ENCODE data around the gene SRCIN1.
"Not testable (repeated sequence)": the region's sequence is repeated elsewhere in the genome, so short reads cannot be mapped to it uniquely, and the experiment has no call there.

Gene SRCIN1

DNA sequence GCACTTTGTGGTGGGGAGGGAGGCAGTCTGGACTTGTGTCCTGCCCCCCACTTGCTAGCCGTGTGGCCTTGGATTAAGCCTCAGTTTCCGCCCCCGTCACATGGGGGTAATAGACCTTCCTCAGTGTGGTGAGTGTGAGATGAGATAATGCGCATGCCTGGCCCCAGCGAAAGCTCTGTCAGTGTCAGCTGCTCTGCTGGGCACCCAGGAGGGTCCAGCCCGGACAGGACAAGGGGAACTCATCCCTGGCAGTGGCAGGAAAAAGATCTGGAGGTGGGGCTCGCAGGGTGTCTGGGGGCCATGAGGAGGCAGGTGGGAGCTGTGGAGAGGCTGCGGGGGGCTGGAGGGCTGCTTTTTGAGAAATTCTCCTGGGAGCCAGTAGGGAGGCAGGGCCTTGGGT lies 63.5 kb downstream of the SRCIN1 start:
- DNase-seq: no peak

DNA sequence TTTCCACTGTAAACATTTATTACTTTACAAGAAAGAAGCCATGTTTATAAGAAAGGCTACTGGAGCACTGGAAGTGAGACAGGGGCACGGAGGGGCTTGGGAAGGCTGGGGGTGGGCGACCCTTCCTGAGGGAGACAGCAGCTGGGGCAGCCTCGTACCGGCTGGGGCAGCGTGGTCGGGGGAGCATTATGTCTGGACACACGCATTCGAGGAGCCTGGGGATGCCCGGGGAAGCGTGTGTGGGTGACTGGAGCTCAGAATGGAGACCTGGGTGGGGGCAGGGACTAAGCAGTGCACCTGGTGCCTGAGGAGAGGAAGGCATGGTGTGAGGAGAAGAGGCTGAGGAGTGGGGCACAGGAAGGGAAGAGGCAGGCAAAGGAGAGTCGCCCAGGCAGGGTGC lies 64.5 kb downstream of the SRCIN1 start:
- no peak for DNase-seq

DNA sequence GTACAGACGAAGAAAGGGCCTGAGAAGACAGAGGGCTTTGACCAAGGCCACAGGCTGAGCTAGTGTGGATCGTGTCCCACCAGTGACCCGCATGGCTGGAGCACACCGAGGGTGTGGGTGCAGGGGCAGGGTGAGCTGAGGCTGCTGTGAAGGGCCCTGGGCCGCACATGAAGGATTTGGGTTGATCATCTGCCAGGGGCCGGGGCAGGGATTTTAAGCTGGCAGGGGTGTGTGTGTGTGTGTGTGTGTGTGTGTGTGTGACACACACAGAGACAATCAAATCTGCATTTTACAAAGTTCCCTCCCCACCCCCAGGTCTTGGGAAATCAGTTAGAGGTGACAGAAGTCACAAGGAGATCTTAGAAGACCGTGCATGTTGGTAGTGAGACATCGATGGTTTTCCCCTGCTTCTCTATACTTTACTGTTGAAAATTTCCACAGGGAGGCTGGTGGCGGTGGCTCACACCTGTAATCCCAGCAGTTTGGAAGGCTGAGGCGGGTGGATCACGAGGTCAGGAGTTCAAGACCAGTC lies 65.2 kb downstream of the SRCIN1 start:
- DNase-seq: no peak

DNA sequence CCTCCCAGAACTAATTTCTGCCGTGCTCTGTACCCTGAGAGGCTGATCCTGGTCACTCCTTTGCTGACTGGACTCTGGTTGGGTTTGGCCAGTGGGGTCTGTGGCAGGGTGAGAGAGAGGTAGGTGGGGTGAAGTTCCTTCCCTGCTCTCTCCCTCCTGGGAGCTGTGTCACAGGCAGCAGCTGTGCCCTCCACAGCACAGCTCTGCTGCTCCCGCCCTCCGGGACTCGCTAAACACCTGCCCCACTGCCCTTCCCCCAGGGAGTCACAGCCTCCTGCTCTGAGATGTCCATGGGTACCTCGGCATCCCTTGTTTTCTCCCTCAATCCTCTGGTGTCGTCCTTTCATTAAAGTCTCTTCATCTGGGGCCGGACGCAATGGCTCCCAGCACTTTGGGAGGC lies 66.4 kb downstream of the SRCIN1 start:
- no peak for DNase-seq

DNA sequence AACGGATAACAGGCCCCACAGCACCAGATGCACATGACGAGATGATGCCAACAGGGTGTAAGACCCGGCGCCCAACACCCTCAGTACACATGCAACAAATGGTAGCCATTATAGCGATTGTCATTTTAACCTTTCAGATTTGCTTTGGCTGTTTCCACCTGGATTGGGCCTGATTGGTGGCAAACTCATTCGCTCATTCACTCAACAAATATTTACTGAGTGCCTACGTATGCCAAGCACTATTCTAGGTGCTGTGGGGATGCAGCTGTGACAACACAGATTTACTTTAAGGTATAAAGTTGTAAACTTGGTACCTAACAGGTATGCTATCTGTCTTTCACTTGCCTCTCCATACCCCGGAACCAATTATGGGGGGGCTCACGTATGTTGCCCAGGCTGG lies 66.8 kb downstream of the SRCIN1 start:
- DNase-seq: no peak

DNA sequence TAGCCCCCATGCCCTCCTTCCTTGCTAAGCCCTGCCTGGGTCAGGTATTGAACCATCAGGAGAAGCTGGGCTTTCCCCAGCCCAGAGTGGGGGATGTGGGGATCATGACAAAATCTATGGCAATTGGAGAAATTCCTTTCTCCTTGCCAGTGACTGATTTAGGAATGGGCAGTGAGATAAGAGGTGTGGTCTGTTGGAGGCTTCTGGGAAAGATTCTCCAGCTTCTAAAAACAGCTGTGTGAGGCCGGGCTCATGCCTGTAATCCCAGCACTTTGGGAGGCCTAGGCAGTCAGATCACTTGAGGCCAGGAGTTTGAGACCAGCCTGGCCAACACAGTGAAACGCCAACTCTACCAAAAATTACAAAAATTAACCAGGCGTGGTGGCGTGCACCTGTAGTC lies 69.1 kb downstream of the SRCIN1 start:
- DNase-seq: no peak

DNA sequence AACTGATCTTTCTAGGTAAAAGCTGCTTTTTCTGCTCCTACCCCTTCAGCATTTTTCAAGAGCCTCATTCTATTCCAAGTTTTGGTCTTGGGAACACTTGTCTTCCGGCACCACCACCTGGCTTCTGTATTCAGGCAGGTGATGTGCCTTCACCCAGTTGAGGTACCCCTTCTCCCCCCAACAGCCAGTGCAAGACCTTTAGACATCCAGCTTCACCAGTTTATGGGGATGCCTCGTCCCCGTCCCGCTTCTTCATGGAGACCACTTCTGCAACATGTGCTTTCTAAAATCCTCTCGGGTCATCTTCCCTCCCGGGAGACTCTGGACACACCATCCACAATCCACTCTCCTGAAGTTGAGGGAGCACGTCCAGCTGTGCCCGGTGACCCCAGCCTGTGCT lies 69.9 kb downstream of the SRCIN1 start:
- DNase-seq: no peak

DNA sequence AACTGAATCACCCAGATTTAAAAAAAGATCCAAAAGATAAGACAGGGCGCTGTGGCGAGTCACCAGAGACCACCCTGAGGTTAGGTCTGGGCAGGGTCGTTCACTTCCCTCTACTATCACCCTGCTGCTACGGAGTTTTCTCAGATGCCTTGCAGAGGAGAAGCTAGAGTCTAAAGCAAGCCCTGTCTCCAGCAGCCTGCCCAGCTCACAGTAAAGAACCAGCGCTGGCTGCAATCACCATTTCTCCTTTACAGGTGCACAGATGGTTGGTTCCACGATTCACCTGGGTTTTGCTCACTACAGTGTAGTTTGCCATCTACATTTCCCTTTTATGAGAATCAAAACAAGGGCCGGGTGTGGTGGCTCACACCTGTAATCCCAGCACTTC lies 71.3 kb downstream of the SRCIN1 start:
- DNase-seq: no peak

DNA sequence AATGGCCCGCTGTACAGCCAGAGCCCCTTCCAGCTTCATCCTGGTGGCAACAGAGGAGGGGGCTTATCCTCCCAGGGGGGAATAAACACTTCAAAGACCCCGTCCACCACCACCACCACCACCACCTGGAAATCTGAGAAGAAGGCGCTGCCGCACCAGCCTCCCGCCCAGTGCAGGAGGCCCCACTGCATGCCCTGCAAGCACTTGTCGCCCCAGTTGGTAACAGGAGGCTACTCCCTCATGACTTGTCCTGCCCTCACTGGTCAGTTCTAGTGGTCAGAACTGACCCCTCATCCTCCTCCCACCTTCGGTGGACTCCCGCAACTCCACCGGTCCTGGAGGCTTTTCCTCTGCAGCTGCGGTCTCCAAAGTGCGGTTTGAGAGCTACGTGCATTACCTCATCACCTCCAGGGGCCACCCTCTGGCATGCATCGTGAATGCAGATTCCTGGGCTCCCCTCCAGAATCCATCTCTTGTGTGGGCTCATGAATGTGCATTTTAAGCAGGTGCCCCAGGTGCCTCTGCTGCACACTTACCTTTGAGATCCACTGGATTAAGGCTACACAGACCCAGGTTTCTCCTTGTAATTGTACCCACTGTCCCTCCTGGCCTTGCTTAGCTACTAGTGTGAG lies 71.8 kb downstream of the SRCIN1 start:
- DNase-seq: no peak

DNA sequence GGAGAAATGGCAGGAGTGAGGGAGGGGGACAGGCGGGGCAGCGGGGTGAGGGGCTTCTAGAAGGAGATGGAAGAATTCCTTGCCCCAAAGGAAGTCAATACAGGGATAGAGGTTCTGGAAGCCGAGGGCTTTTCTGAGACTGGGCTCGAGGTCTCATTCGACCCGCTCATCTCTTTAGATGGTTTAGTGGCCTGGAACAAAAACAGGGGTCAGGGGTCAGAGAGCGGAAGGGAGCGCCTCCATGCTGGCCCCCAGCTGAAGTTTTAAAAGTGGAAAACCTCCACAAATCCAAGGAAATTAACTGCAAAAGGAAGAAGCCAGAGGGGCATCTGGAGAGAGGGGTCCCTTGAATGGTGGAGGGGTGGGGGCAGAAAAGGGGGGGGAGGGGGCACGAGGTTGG lies 72.5 kb downstream of the SRCIN1 start:
- no peak for DNase-seq

DNA sequence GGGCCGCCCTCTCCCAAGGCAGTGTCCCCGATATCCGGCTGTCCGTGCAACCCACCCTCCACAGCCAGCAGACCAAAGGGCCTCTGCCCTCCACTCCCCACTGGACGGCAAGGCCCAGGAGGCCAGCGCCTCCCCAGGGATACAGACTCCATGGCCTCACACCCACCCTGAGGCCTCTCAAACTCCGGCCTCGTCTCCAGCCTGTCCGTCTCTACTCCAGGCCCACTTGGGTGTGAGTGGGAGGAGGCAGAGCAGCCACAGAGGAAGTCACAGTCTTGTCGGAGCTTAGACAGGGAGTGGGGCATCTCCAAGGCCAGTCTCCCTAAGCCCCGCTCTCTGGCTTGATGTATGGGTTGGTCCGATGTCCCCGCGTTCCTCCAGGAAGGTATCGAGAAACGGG lies 73.3 kb downstream of the SRCIN1 start:
- no peak for DNase-seq

DNA sequence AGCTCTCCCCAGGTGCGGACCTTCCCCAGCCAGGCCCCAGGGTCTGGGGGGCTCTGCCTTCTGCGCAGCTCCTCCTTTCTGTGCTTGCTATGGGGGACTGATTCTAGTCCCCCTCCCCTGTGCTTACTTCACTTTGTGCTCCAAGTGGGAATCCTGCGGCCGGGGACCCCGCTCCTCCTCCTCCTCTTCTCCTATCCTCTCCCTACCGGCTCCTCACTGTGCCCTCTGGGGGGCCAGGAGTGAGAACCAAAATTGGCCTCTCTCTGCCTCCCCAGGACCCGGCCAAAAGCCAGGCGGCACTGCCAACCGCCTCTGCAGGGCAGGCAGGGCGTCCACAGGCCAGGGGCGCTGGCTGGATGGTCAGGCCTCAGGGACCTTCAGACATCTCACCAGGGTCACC lies 74.0 kb downstream of the SRCIN1 start:
- DNase-seq: not testable (repeated sequence)

DNA sequence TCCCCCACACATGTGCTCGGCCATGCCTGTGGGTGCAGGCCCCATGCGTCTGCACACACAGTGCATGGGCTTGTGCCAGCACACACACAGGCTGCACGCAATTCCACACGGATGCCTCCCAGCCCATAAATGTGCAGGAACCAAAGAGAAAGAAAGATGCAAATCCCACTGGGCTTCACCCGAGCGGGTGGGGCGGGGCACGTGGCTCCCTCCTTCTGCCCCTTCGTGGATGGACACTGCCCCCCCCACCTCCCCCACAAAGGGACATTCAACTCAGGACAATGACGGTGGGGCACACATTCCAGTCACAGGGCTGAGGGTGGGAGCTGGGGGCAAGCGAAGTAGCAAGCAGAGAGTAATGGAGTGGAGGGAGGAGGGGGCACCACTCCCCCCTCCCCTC lies 74.9 kb downstream of the SRCIN1 start:
- DNase-seq: not testable (repeated sequence)

DNA sequence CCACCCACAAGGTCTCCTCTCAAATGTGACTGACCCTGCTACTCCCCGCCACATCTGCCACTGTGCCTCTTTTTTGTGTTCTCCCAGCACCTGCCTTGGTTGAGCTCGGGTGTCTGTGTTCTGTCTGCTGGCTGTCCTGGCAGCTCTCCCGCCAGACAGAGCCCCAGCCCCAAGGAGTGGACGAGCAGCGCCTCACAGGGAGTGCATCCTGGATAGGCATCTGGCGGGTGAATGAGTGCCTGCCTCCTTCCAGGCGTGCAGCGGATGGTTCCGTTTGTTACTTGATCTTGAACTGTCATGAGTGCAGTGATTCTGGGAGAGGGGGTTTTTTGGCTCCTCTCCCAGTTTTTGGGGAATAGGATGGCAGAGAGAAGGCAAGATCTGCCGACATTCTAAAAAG lies 77.6 kb downstream of the SRCIN1 start:
- not testable (repeated sequence) for DNase-seq

DNA sequence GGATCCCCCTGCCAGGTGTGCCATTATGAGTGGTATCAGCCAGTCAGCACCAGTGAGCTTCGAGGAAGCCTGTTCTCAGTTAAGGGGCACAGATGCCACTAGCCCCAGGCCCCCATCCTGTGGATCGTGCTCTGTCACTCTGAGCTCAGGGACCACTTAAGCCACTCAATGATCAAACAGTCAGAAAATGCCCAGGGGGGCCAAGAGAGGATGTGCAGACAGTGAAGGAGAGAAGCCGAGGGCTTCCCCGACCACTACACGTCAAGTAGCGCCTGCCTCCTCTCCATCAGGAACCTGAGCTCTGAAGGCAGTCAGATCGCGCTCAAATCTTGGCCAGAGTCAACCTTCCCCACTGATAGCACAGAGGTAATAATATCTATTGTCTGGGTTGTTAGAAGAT lies 79.2 kb downstream of the SRCIN1 start:
- not testable (repeated sequence) for DNase-seq

DNA sequence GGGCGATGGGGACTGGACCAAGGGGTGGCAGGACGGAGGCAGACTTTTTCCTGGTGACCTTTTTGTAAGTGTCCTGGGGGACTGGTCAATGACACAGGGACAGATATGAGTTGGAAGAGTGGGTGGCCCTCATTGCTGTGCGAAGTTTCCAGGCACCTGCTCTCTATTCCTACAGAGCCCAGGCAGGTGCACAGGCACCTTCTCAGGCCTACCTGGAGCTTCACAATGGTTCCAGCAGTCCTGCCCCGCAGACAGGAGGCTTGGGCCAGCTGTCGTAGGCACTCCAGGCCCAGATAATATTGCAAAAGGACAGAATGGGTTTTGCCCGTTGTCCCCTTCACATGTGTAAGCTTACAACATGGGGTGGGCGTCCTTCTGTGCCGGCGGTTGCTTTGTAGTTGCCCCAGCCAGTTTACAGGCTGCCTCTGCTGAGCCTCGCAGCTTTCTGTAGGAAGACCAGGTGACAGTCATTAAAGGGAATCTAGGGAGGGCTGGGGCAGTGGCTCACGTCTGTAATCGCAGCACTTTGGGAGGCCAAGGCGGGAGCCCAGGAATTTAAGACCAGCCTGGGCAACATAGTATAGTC lies 93.2 kb downstream of the SRCIN1 start:
- DNase-seq: no peak

DNA sequence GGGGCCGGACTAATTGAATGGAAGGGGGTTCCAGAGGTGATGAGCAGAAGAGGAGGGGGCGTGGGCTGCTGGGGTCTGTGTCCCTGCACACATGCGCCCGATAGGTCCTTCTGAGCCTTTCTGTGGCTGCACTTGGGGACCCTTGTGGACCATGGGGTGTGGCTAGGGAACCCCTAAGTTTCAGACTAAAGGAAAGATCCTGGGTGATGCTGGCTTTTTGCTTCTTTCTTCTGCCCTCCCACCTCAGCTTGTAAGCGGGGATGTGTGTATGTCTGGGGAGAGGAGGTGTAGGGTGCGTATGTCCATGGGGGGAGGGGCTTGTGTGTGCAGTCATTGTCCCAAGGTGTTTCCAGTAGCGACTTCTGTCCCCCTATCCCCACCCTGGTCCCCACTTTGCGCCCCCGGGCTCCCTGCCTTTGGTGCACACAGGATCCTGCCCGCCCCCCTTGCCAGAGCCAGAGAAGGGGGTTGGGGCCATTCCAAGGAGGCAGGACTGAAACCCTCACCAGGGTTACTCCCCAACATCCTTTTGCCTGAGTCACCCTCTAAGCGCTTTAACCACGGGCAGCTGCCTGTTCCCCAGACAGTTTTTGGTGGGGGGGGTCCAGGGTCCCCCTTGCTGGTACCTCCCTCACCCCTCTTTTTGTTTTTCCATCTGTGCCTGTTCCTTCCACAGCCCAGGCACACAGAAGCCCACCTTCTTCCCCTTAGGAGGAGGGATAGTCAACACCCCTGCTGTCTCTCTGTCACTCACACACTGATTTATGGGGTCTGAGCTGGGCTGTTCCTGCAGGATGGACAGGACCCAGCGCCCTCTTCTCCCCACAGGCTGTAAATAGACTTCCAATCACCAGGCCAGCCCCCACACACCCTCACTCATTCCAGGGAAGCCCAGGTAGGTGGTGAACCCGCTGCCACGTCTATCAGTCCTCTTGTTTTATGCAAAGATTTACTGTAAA lies 94.3 kb downstream of the SRCIN1 start:
- DNase-seq: no peak

DNA sequence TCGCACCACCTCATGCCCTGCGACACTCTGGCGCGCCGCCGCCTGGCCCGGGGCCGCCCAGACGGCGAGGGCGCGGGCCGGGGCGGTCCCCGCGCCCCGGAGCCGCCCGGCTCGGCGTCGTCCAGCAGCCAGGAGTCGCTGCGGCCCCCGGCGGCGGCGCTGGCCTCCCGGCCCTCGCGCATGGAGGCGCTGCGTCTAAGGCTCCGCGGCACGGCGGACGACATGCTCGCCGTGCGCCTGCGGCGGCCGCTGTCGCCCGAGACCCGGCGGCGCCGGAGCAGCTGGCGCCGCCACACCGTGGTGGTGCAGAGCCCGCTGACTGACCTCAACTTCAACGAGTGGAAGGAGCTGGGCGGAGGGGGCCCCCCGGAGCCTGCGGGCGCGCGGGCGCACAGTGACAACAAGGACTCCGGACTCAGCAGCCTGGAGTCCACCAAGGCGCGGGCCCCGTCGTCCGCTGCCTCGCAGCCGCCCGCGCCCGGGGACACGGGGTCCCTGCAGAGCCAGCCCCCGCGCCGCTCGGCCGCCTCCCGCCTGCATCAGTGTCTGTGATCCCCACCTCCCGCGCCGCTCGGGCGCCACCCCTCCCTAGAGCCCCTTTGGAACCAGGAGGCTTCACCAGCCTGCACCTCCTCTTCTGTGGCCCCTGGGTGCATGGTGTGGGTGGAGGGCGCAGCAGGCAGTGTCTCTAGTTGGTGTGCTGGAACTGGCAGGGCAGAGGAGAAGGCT lies 95.2 kb downstream of the SRCIN1 start:
- no peak for DNase-seq

DNA sequence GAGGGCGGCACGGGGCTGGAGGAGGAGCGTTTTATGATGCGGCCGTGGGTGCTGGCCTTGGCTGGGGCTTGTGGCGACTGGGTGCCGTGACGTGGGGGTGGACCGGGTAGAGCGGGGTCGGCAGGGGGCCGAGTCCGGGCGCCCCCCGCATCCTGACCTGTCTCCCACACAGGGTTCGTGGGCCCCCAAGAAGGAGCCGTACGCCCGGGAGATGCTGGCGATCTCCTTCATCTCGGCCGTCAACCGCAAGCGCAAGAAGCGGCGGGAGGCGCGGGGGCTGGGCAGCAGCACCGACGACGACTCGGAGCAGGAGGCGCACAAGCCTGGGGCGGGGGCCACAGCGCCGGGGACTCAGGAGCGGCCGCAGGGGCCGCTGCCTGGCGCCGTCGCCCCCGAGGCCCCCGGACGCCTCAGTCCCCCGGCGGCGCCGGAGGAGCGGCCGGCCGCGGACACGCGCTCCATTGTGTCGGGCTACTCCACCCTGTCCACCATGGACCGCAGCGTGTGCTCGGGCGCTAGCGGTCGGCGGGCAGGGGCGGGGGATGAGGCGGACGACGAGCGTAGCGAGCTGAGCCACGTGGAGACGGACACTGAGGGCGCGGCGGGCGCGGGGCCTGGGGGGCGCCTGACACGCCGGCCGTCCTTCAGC lies 95.9 kb downstream of the SRCIN1 start:
- no peak for DNase-seq

DNA sequence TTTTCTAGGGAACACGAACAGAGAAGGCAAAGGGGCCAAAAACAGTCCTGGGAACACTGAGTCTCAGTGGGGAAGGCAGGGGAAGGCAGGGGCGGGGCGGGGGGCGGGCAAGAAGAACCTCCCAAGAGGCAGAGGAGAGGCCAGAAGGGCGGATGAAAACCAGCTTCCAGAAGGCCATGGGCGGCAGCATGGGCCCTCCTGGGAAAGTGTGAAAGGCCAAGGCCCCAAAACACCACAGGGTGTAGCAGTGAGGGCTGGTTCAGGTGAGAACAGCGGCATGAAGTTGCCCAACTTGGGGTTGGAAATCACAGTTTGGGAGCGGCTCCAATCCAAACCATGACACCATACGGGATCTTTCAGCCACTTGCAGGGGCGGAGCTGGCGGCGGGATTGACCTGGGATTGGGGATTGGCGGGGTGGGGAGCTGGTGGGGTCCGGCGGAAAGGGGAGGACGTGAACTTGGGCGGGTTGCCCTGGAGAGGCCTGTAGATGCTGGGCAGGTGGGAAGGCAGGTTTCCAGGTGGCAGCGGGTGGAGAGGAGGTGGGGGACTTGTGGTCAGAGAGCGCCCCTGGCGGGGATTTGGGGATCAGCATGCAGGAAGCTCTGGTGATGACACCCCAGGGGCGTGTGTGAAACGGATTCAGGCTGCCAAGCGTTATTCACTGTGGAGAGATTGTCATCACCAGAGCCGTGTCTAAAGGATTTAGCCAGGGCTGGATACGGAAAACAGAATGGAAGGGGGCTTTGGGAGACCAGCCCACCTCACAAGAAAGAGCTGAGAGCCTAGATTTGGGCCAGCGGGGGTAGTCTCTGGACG lies 96.6 kb downstream of the SRCIN1 start:
- DNase-seq: no peak

DNA sequence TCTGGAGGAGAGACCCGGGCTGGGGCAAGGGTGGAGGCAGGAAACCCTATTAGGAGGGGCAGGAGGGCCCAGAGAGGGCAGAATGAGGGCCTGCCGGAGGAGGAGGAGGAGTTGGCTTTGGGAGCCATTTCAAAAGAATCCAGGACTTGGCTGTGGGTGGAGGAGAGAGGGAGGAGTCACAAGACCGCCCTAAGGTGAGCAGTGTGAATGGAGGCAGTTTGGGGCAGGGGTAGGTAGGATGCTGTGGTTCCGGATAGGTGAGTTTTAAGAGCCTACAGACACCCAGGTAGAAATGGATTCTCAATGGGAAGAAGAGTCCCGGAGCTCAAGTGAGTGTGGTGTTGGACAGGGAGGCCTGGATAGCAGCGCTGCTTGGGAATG lies 97.2 kb downstream of the SRCIN1 start:
- no peak for DNase-seq

All from NCI-H446 treated with DMSO at 0.1 percent for 48 hours (cell line).